Tibial nerve (tissue), 3 donors: ENCODE measurements around the gene IFNAR2.

ENCODE experiments used
- CTCF ChIP-seq, 5 experiments: fragments of 200-600 bp in 3 of 5; fragments of 450-650 bp in 2 of 5; sonication (generic) in 3 of 5; IDR thresholded peaks; one replicate each; pipeline ENCODE4 v1.5.1; 2016 to 2019; ENCODE audit warnings: antibody characterized with exemption in 5 of 5, mild to moderate bottlenecking in 3 of 5, moderate library complexity in 2 of 5
- POLR2A ChIP-seq, 2 donors: fragments of 450-650 bp; IDR thresholded peaks; one replicate each; pipeline ENCODE4 v1.6.1; 2017; ENCODE audit warnings: antibody characterized with exemption in 2 of 2, mild to moderate bottlenecking in 2 of 2, moderate library complexity in 2 of 2

DNA sequence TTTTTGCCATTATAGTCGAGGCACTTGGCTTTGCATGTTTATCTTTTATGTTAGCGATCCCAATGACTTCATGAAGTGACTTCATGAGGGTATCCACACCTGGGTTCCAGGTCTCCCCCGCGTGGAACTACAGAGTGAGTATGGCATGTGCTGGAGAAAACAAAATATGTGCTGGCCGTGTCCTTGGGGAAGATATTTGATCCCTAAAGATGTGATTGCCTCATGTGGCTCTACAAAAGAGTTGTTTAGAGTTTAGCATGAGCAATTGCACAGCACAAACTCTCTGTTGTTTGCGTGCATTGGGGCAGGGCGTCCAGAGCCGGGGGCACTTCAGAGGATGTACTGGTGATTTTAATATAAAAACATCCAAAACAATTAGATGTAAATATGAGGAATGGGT, 41.2 kb downstream of the IFNAR2 start:
- TF ChIP-seq POLR2A (IDR thresholded peaks at IDR 0.05), result no peak
- TF ChIP-seq CTCF (IDR thresholded peaks at IDR 0.05), result no peak
